GM21515 (cell line): ENCODE results near the gene LSAMP.
"Not testable (repeated sequence)": the region's sequence is repeated elsewhere in the genome, so short reads cannot be mapped to it uniquely, and the experiment has no call there.

Experiments used
- ATAC-seq: cut with Tn5 transposase; IDR thresholded peaks from one replicate; pipeline ENCODE4 v1.9.1; 2021; ENCODE audit not compliant: unreplicated experiment

Gene LSAMP

DNA sequence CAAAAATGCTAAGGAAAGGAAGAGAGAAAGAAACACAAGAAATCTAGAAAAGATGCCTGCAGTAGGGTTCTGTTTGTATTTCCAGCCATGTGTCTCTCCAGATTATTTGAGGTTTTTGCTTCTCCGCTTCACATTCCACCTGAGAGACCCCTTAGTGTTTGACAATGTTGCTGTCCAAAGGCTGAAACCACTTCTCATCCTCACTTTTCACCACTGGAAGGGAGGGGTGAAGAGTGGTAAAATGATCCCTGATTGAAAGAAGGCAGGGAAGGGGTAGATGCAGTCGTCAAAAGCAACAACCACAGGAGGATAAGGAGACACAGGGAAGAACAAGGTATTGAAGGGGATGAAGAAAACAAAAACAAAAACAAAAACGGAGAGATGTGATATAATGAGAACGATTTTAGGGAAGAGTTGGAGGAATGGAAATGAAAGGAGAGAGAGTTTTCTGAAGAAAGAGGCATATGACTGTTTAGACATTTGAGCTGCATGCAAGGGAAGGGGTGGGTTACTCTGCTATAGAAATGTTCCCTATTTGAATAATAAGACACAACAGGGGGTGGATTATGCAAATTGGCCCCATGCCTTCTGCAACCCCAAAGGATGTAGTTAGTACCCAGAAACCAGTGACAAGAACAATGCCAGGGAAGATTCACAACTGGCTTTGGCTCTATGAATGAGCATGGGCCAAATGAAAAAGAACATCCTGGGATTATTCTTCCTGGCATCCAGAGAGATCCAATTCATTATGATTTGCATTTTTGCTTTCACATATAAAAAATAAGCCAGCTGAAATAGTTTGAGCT lies 586.1 kb downstream of the LSAMP start:
- no peak for ATAC-seq

DNA sequence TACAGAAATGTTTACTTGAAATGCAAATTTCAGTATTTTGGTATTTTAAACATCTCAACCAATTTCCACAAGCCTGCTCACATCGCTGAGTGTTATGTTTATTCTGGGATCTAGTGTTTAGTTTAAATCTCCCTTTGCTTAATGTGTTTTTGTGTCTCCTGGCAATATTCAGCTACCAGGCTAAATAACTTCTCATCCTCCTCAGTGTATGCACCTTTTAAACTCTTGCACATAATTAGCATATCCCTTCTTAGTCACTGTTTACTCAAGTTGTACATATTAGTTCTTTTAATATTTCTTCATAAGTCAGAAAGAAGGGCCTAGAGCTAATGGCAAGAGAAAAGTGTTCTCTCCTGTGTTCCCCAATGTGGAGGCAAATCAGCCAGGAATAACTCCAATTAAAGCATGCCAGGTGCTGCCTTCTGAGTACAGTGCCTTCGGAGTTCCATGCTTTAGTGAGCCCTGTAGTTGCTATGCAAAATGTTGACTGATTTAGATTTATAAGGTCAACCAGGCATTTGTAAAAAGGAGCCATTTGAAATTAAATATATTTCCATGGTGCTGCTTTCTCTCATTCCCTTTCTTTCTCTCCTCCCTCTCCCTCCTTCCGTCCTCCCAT lies 587.7 kb downstream of the LSAMP start:
- no peak for ATAC-seq

DNA sequence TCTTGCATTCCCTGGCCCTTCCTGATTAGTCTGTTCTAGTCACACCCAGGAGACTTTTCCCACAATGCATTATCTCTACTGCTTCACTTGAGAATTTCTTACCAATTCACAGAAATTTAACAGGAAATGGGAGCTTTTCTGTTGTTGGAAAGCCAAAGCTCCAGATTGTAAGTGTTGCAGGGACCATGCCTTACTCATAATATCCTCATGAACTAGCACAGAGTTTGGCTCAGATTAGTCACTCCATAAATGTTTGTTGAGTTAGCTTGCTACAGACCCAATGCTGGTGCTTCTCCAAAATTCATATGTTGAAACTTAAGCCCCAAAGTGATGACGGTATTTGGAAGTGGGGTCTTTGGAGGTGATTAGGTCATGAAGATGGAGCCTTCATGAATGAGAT lies 589.4 kb downstream of the LSAMP start:
- no peak for ATAC-seq

DNA sequence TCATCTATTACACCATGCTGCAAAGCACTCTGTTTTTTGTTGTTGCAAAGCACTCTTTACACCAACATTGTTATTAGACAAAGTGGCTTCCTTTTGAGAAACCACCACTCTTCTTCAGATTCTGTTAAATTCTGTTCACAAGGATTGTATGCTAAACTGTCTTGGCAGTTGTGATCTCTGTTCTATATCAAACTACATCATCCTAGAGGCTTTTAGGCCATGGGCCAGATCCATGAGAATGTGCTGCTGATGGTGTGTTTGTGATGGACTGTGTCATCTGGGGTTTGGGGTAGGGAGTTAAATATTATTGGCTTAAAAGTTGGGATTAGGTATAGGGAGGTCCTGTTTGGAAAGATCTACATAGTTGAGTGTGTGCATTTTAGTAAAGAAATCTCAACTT lies 592.2 kb downstream of the LSAMP start:
- ATAC-seq = no peak

- ATAC-seq = no peak
Measured at GRCh38 chr3:115852278-115852677, 593.0 kb downstream of the LSAMP start.

DNA sequence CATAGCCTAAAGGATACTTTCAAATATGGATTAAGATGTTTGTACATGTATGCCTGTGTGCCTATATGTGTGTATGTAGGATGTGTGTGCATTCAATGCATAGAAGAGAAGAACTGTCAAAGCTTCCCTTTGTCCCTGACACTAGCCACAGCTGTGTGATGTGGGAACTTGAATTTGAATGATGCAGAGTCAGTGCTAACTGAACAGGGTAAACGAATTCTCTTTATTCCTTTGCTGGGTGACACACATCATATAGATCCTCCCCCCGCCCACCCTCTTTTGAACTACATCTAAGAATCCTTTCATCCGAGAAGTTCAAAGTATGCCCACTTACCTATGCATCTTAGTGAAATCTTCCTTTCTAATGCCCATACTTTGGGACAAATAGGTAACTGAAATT lies 593.7 kb downstream of the LSAMP start:
- ATAC-seq = no peak

DNA sequence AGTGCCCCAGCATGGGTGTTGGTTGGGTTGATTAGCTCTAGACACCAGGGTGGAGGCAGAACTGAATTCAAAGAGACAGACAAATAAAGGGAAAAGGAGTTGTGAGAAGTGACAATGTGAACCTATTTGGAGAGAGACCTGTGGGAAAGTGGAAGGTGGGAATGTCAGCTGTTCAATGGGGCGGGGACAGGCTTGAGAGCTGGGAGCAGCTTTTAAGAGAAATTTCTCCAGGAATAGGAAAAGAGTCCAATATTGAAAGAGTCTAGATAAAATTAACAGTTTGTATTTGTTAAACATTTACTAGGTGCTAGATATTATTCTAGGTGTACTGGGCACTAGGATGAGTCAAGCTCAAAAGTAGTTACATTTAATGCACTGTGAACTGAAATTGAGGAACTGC lies 596.6 kb downstream of the LSAMP start:
- no peak for ATAC-seq

- ATAC-seq = no peak
Measured at GRCh38 chr3:115845986-115846385, 599.3 kb downstream of the LSAMP start.

GRCh38 chr3:115844729-115845128 lies 600.6 kb downstream of the LSAMP start:
- ATAC-seq = not testable (repeated sequence)

- no peak for ATAC-seq
Measured at GRCh38 chr3:115843206-115843605, 602.1 kb downstream of the LSAMP start.

- no peak for ATAC-seq
Measured at GRCh38 chr3:115839246-115839645, 606.0 kb downstream of the LSAMP start.

GRCh38 chr3:115838786-115839185 lies 606.5 kb downstream of the LSAMP start:
- ATAC-seq = no peak

DNA sequence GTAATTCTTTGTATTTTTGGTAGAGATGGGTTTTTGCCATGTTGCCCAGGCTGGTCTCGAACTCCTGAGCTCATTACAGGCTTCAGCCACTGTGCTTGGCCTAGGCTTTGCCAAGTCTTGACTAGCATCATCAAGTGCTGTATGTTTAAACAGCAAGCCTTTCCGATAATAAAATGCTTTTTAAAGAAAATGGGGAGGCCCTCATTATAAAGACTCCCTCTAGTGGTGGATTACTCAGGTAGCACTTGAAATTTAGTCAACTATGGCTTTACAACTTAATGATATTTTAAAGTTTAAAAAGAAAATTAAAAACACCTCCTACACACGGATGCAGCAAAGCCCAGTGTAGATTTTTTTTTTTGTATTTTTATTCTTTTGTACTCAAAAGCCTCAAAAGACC lies 608.3 kb downstream of the LSAMP start:
- ATAC-seq = no peak

DNA sequence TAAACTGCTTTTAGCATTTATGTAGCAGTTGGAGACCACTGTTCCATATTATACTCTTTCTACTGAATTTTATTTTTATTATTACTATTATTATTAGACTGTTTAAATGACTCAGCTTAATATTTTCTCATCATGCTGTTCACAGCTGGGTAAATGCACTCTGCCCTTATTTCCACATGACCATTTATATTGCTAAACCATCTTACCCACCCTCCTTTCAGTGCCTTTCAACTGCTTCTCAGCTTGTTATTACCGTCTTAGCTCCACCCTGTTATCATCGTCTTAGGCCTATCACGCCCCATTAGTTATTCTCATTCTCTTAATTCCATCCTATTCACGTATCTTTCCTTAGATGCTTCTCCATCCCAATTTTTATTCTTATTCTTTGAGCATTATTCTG lies 609.3 kb downstream of the LSAMP start:
- ATAC-seq = no peak

- no peak for ATAC-seq
Measured at GRCh38 chr3:115834068-115834467, 611.2 kb downstream of the LSAMP start.

- ATAC-seq = no peak
Measured at GRCh38 chr3:115833074-115833473, 612.2 kb downstream of the LSAMP start.

GRCh38 chr3:115832265-115832664 lies 613.0 kb downstream of the LSAMP start:
- no peak for ATAC-seq

GRCh38 chr3:115831864-115832263 lies 613.4 kb downstream of the LSAMP start:
- ATAC-seq = no peak

GRCh38 chr3:115830764-115831395 lies 614.4 kb downstream of the LSAMP start:
- ATAC-seq = no peak

GRCh38 chr3:115828401-115828800 lies 616.9 kb downstream of the LSAMP start:
- ATAC-seq = no peak

DNA sequence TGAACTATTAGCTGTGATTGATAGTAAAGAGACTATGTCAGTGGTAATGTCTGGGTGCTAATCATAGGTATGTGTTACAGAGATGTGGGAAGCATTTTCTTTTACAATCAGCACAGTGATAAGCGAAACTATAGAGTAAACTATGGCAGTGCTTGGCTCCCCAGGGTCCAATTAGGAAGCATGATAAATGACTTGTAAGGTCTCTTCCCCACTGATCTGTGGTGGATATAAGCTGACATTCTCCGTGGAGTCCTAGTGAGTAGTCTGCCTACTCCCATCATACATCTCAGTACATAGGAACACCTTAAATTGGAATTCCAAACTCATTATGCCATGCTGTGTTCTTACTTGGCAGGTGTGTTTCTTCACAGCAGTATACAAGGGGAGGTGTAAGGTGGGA lies 617.8 kb downstream of the LSAMP start:
- ATAC-seq = no peak

DNA sequence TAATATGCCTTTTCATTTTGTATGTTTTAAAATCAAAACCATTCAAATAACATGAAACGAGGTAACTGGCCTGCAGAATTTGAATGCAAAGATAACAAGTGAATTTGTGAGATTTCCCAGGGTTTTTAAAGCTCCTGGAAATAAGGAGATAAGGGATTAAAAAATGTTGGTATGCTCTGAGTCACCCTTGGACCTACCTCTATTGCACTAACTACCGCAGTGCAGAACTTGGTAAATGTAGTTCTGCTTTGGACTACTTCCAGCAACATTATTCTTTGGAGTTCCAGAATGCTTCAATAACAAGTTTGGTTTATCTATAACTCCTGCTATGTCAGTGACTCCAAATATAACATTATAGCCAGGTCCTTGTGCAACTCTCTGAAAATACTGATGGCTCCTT lies 620.2 kb downstream of the LSAMP start:
- no peak for ATAC-seq
